ENCODE results near the gene RIN2.
"Not testable (repeated sequence)": the region's sequence is repeated elsewhere in the genome, so short reads cannot be mapped to it uniquely, and the experiment has no call there.

The RIN2 gene

GRCh38 chr20:19785983-19786285, 27.9 kb downstream of the RIN2 start:
- Histone ChIP-seq H3K36me3 (ENCODE audit: insufficient read depth, low read length) (no peaks in the 10 kb centered on the region), H3K27me3 (ENCODE audit: insufficient read depth, low read length) (no peaks in the 10 kb centered on the region), H3K4me1 (ENCODE audit: insufficient read depth, low read length) (peaks cover 26% of the 10 kb centered on the region), H2AFZ (ENCODE audit: low read depth, low read length) (no peak overlapping the region), H3K9me3 (ENCODE audit: low read length) (peaks cover 1% of the 10 kb centered on the region), H3K4me3 (ENCODE audit: low read length) (no peak overlapping the region)

- H3K36me3 ChIP-seq (ENCODE audit: insufficient read depth, low read length): no peaks in the 10 kb centered on the region
- no peaks in the 10 kb centered on the region for H3K27me3 ChIP-seq (ENCODE audit: insufficient read depth, low read length)
- H3K4me1 ChIP-seq (ENCODE audit: insufficient read depth, low read length): peaks cover 26% of the 10 kb centered on the region
- H2AFZ ChIP-seq (ENCODE audit: low read depth, low read length): no peak overlapping the region
- H3K4me3 ChIP-seq (ENCODE audit: low read length): no peak overlapping the region
- no peaks in the 10 kb centered on the region for H3K9me3 ChIP-seq (ENCODE audit: low read length)
Observed at GRCh38 chr20:19786311-19786710, 28.3 kb downstream of the RIN2 start.

GRCh38 chr20:19787366-19787765, 29.3 kb downstream of the RIN2 start:
- Histone ChIP-seq H3K4me3 (ENCODE audit: low read length) (no peak overlapping the region), H3K4me1 (ENCODE audit: insufficient read depth, low read length) (peaks cover 26% of the 10 kb centered on the region), H3K36me3 (ENCODE audit: insufficient read depth, low read length) (peaks cover 5% of the 10 kb centered on the region), H3K27me3 (ENCODE audit: insufficient read depth, low read length) (no peaks in the 10 kb centered on the region), H3K9me3 (ENCODE audit: low read length) (no peaks in the 10 kb centered on the region), H2AFZ (ENCODE audit: low read depth, low read length) (no peak overlapping the region)

GRCh38 chr20:19789009-19789408, 31.0 kb downstream of the RIN2 start:
- no peaks in the 10 kb centered on the region for H3K9me3 ChIP-seq (ENCODE audit: low read length)
- H3K4me3 ChIP-seq (ENCODE audit: low read length): no peak overlapping the region
- H3K36me3 ChIP-seq (ENCODE audit: insufficient read depth, low read length): peaks cover 6% of the 10 kb centered on the region
- no peaks in the 10 kb centered on the region for H3K27me3 ChIP-seq (ENCODE audit: insufficient read depth, low read length)
- peaks cover 22% of the 10 kb centered on the region for H3K4me1 ChIP-seq (ENCODE audit: insufficient read depth, low read length)
- H2AFZ ChIP-seq (ENCODE audit: low read depth, low read length): no peak overlapping the region

- Histone ChIP-seq H3K9me3 (ENCODE audit: low read length) (no peaks in the 10 kb centered on the region), H3K4me3 (ENCODE audit: low read length) (no peak overlapping the region), H3K36me3 (ENCODE audit: insufficient read depth, low read length) (peaks cover 6% of the 10 kb centered on the region), H2AFZ (ENCODE audit: low read depth, low read length) (no peak overlapping the region), H3K27me3 (ENCODE audit: insufficient read depth, low read length) (no peaks in the 10 kb centered on the region), H3K4me1 (ENCODE audit: insufficient read depth, low read length) (peaks cover 18% of the 10 kb centered on the region)
Observed at GRCh38 chr20:19789446-19789845, 31.4 kb downstream of the RIN2 start.

GRCh38 chr20:19791887-19792286, 33.8 kb downstream of the RIN2 start:
- Histone ChIP-seq H3K4me3 (ENCODE audit: low read length) (no peak overlapping the region), H3K4me1 (ENCODE audit: insufficient read depth, low read length) (no peaks in the 10 kb centered on the region), H3K36me3 (ENCODE audit: insufficient read depth, low read length) (peaks cover 6% of the 10 kb centered on the region), H3K27me3 (ENCODE audit: insufficient read depth, low read length) (no peaks in the 10 kb centered on the region), H2AFZ (ENCODE audit: low read depth, low read length) (no peak overlapping the region), H3K9me3 (ENCODE audit: low read length) (no peaks in the 10 kb centered on the region)

GRCh38 chr20:19793716-19794115, 35.7 kb downstream of the RIN2 start:
- H3K36me3 ChIP-seq (ENCODE audit: insufficient read depth, low read length): peaks cover 6% of the 10 kb centered on the region
- H2AFZ ChIP-seq (ENCODE audit: low read depth, low read length): no peak overlapping the region
- no peaks in the 10 kb centered on the region for H3K27me3 ChIP-seq (ENCODE audit: insufficient read depth, low read length)
- H3K4me3 ChIP-seq (ENCODE audit: low read length): no peak overlapping the region
- H3K9me3 ChIP-seq (ENCODE audit: low read length): no peaks in the 10 kb centered on the region
- H3K4me1 ChIP-seq (ENCODE audit: insufficient read depth, low read length): no peaks in the 10 kb centered on the region

- Histone ChIP-seq H3K4me3 (ENCODE audit: low read length) (no peak overlapping the region), H3K4me1 (ENCODE audit: insufficient read depth, low read length) (no peaks in the 10 kb centered on the region), H2AFZ (ENCODE audit: low read depth, low read length) (no peak overlapping the region), H3K27me3 (ENCODE audit: insufficient read depth, low read length) (no peaks in the 10 kb centered on the region), H3K36me3 (ENCODE audit: insufficient read depth, low read length) (peaks cover 13% of the 10 kb centered on the region), H3K9me3 (ENCODE audit: low read length) (peaks cover 3% of the 10 kb centered on the region)
Observed at GRCh38 chr20:19794941-19795340, 36.9 kb downstream of the RIN2 start.

- Histone ChIP-seq H3K4me1 (ENCODE audit: insufficient read depth, low read length) (no peaks in the 10 kb centered on the region), H3K4me3 (ENCODE audit: low read length) (no peak overlapping the region), H3K9me3 (ENCODE audit: low read length) (peaks cover 5% of the 10 kb centered on the region), H3K27me3 (ENCODE audit: insufficient read depth, low read length) (no peaks in the 10 kb centered on the region), H2AFZ (ENCODE audit: low read depth, low read length) (no peak overlapping the region), H3K36me3 (ENCODE audit: insufficient read depth, low read length) (peaks cover 37% of the 10 kb centered on the region)
Observed at GRCh38 chr20:19799325-19799724, 41.3 kb downstream of the RIN2 start.

- H3K27me3 ChIP-seq (ENCODE audit: insufficient read depth, low read length): no peaks in the 10 kb centered on the region
- peaks cover 41% of the 10 kb centered on the region for H3K36me3 ChIP-seq (ENCODE audit: insufficient read depth, low read length)
- H3K4me3 ChIP-seq (ENCODE audit: low read length): no peak overlapping the region
- no peaks in the 10 kb centered on the region for H3K4me1 ChIP-seq (ENCODE audit: insufficient read depth, low read length)
- H3K9me3 ChIP-seq (ENCODE audit: low read length): peaks cover 8% of the 10 kb centered on the region
- H2AFZ ChIP-seq (ENCODE audit: low read depth, low read length): no peak overlapping the region
Observed at GRCh38 chr20:19802099-19802491, 44.0 kb downstream of the RIN2 start.

GRCh38 chr20:19802492-19803158, 44.6 kb downstream of the RIN2 start:
- H2AFZ ChIP-seq (ENCODE audit: low read depth, low read length): no peak overlapping the region
- no peak overlapping the region for H3K4me3 ChIP-seq (ENCODE audit: low read length)
- H3K9me3 ChIP-seq (ENCODE audit: low read length): peaks cover 8% of the 10 kb centered on the region
- H3K27me3 ChIP-seq (ENCODE audit: insufficient read depth, low read length): no peaks in the 10 kb centered on the region
- H3K36me3 ChIP-seq (ENCODE audit: insufficient read depth, low read length): peaks cover 44% of the 10 kb centered on the region
- H3K4me1 ChIP-seq (ENCODE audit: insufficient read depth, low read length): no peaks in the 10 kb centered on the region

- not testable (repeated sequence) for H3K27me3 ChIP-seq (ENCODE audit: insufficient read depth, low read length); H3K4me3 ChIP-seq (ENCODE audit: low read length); H3K4me1 ChIP-seq (ENCODE audit: insufficient read depth, low read length); H2AFZ ChIP-seq (ENCODE audit: low read depth, low read length)
- Histone ChIP-seq H3K9me3 (ENCODE audit: low read length) (peaks cover 14% of the 10 kb centered on the region), H3K36me3 (ENCODE audit: insufficient read depth, low read length) (peaks cover 41% of the 10 kb centered on the region)
Observed at GRCh38 chr20:19806276-19806675, 48.2 kb downstream of the RIN2 start.

GRCh38 chr20:19806806-19807190, 48.7 kb downstream of the RIN2 start:
- Histone ChIP-seq H3K27me3 (ENCODE audit: insufficient read depth, low read length) (no peaks in the 10 kb centered on the region), H2AFZ (ENCODE audit: low read depth, low read length) (no peak overlapping the region), H3K4me1 (ENCODE audit: insufficient read depth, low read length) (no peaks in the 10 kb centered on the region), H3K36me3 (ENCODE audit: insufficient read depth, low read length) (peaks cover 39% of the 10 kb centered on the region), H3K9me3 (ENCODE audit: low read length) (peaks cover 15% of the 10 kb centered on the region), H3K4me3 (ENCODE audit: low read length) (no peak overlapping the region)

- Histone ChIP-seq H3K36me3 (ENCODE audit: insufficient read depth, low read length) (peaks cover 34% of the 10 kb centered on the region), H3K27me3 (ENCODE audit: insufficient read depth, low read length) (no peaks in the 10 kb centered on the region), H2AFZ (ENCODE audit: low read depth, low read length) (no peak overlapping the region), H3K9me3 (ENCODE audit: low read length) (peaks cover 13% of the 10 kb centered on the region), H3K4me1 (ENCODE audit: insufficient read depth, low read length) (no peaks in the 10 kb centered on the region), H3K4me3 (ENCODE audit: low read length) (no peak overlapping the region)
Observed at GRCh38 chr20:19807191-19807945, 49.3 kb downstream of the RIN2 start.

All from neuron (in vitro differentiated cells).